WI38 (cell line): ENCODE measurements around the gene CREM.

Experiments used
- H3K4me3 ChIP-seq: 2 replicates; pipeline ENCODE4 v1.5.1; 2011; ENCODE audit warnings: low read depth, mild to moderate bottlenecking, control low read depth, low read length
- TF ChIP-seq, protein P1 (sequence below): IDR thresholded peaks from 2 replicates; pipeline ENCODE4 v1.5.1; 2012; ENCODE audit warnings: low read depth, mild to moderate bottlenecking, control low read depth, low read length

CREM gene

DNA sequence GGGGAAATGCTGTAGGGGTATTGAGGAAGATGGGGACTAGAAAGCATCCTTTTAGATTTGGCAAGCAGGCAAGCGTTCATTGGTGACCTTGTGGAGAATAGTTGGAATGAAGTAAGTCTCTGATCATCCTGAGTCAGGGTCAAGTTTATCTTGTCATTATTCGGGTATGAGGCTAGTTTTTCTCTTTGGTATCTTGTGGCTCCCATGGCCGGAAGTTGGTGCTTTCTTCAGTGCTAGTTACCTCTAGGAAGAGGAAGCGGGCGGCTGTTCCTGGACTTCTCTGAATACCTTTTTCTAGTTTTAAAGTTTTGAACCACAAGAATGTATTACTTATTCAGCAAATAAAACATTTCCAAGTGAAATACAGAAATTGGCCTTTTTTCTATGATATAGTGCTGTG is 9.2 kb downstream of the CREM start:
- TF ChIP-seq, protein P1, sequence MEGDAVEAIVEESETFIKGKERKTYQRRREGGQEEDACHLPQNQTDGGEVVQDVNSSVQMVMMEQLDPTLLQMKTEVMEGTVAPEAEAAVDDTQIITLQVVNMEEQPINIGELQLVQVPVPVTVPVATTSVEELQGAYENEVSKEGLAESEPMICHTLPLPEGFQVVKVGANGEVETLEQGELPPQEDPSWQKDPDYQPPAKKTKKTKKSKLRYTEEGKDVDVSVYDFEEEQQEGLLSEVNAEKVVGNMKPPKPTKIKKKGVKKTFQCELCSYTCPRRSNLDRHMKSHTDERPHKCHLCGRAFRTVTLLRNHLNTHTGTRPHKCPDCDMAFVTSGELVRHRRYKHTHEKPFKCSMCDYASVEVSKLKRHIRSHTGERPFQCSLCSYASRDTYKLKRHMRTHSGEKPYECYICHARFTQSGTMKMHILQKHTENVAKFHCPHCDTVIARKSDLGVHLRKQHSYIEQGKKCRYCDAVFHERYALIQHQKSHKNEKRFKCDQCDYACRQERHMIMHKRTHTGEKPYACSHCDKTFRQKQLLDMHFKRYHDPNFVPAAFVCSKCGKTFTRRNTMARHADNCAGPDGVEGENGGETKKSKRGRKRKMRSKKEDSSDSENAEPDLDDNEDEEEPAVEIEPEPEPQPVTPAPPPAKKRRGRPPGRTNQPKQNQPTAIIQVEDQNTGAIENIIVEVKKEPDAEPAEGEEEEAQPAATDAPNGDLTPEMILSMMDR, result no peak
- no peak overlapping the region for H3K4me3 ChIP-seq

DNA sequence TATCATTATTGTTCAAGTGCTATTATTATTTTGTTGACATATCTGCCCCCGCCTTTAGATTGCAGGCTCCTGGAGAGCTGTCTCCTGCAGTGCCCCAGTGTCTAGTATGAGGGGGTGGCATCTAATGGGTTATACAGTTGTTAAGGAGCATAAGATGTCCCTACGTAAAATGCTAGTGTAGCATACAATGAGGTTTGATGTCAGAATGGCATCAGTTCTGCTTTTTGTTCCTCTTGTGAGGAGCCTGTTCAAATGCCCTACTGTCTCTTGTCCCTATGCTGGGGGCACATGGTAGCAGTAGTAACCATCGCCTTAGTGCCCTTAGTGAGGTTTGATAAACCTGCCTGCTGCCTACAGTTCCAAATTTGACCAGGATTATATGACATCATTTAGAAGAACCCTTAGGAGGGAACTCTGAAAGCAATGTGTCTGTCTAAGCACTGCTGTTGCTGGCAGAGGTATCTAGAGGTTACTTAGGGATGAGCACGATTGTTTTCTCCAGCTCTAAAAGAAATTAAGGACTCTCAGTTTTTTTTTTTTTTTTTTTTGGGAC is 9.7 kb downstream of the CREM start:
- TF ChIP-seq, protein P1, result no peak
- H3K4me3 ChIP-seq, result no peak overlapping the region

DNA sequence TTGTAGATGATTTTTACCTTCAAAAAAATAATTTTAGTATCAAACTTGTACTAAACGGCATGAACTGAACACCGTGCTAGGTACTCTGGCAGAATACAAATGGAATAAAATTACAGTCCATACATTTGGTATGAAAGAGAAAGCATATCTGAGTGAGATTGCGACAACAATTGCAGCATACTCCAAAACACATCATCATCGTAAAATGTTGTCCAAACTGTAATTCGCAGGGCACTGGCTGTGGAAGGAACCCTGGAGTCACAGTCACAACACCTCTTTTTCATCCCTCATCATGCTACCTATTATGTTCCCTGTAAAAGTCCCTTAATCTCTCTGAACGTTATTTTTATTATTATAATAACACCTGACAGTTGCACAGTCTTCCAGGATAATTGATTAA is 13.5 kb downstream of the CREM start:
- no peak overlapping the region for H3K4me3 ChIP-seq
- TF ChIP-seq, protein P1, result no peak

DNA sequence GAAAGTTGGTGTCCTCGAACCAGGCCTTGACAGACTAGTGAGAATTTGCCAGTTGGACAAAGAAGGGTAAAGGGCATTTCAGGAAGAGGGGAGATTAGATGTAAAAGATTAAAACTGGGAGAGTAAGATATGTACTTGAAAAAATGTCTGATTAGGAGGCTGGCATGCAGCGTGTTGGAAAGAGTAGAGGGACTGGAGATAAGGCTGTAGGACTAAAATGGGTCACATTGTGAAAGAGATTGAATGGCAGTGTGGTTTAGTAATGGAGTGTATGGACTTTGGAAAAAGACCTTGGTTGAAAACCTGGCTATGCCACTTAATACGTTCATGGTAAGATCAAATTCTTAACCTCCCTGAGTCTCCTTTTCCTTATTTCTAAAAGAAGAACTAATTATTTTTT is 14.1 kb downstream of the CREM start:
- H3K4me3 ChIP-seq, result no peak overlapping the region
- TF ChIP-seq, protein P1, result no peak

DNA sequence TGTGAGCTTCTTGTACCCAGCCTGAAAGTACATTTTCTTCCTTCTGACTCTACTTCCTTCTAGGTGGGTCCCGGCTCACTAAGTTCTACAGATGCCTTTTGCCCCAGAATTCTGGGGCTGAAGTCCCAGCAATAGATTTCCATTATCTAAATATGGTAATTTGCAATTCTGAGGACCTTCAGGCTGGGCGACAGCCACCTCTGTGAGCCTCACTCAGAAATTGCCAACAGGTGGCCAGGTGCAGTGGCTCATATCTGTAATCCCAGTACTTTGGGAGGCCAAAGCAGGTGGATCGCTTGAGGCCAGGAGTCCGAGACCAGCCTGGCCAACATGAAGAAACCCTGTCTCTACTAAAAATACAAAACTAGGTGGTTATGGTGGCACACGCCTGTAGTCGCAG is 23.7 kb downstream of the CREM start:
- no peak overlapping the region for H3K4me3 ChIP-seq

DNA sequence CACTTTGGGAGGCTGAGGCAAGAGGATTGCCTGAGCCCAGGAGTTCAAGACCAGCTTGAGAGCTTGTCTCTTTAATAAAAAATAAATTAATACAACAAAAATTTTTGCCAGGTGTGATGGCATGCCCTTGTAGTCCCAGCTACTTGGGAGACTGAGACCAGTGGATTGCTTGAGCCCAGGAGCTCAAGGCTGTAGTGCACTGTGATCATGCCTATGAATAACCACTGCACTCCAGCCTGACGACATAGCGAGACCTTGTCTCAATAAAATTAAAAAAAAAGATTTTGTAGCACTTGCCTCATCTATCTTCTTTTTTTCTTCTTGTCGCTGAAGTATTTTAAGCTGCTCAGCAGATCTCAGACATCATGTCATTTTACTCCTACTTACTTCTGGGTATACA is 26.3 kb downstream of the CREM start:
- H3K4me3 ChIP-seq, result no peak overlapping the region
- TF ChIP-seq, protein P1, result no peak

More for the DNA sequence above, 23.7 kb downstream of the CREM start:
- TF ChIP-seq, protein P1, result no peak

DNA sequence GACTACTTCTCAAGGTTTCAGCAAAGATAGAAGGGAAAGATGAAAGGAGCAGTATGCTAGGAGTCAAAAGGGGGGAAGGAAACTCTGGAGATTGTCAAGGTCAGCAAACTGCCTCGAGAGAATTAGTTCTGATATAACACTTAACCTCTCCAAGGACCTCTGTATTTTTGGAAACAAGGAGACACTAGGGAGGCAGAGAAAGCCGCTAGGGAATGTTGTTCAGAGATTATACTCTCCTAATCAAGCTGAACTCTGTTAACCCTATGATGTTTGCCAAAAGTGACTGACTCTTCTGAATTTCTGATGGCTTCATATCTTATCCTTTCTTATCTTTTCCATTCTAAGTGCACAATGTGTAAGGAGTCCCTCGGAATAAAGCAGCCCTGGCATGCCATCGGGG is 27.1 kb downstream of the CREM start:
- TF ChIP-seq, protein P1, result no peak
- H3K4me3 ChIP-seq, result no peak overlapping the region
